ENCODE results near the gene CYP2S1. TPM values are rescaled to one million over a fixed set of nuclear protein-coding genes. Genes with fewer than 3 reads are reported as not detected.

The CYP2S1 gene
- polyA plus RNA-seq, 1 donor, result 68.1 TPM

Other genes with a start within 250 kb of the CYP2S1 start
- gene CYP2B6, start 201.9 kb upstream of the CYP2S1 start, polyA plus RNA-seq, result 5.3 TPM
- gene CYP2A13, start 104.8 kb upstream of the CYP2S1 start, polyA plus RNA-seq, result not detected
- 0.06 TPM for gene CYP2F1, start 78.8 kb upstream of the CYP2S1 start, polyA plus RNA-seq
- gene AXL, start 26.0 kb downstream of the CYP2S1 start, polyA plus RNA-seq, result 16.0 TPM
- 142 TPM for gene HNRNPUL1, start 71.2 kb downstream of the CYP2S1 start, polyA plus RNA-seq
- gene CCDC97, start 117.0 kb downstream of the CYP2S1 start, polyA plus RNA-seq, result 24.9 TPM
- gene TGFB1, start 160.7 kb downstream of the CYP2S1 start, polyA plus RNA-seq, result 13.9 TPM
- gene B9D2, start 170.9 kb downstream of the CYP2S1 start, polyA plus RNA-seq, result 5.1 TPM
- 13.8 TPM for gene TMEM91, start 183.3 kb downstream of the CYP2S1 start, polyA plus RNA-seq
- 16.5 TPM for gene EXOSC5, start 204.1 kb downstream of the CYP2S1 start, polyA plus RNA-seq
- gene BCKDHA, start 204.6 kb downstream of the CYP2S1 start, polyA plus RNA-seq, result 16.3 TPM
- gene B3GNT8, start 234.2 kb downstream of the CYP2S1 start, polyA plus RNA-seq, result 29.7 TPM
- gene DMAC2, start 246.7 kb downstream of the CYP2S1 start, polyA plus RNA-seq, result 79.4 TPM
- gene ERICH4, start 249.9 kb downstream of the CYP2S1 start, polyA plus RNA-seq, result 69.2 TPM

All from large intestine (tissue), 1 donor.